Endothelial cell of umbilical vein (primary cell): ENCODE results near the gene PLXDC1.

Experiments
- CTCF ChIP-seq, 2 donors: IDR thresholded peaks; 1 replicate in 1 of 2; 2 replicates in 1 of 2; pipeline ENCODE4 v1.5.1; 2011; ENCODE audit warnings: low read length in 2 of 2, mild to moderate bottlenecking in 2 of 2, moderate library complexity in 2 of 2, control low read depth in 1 of 2, inconsistent platforms in 1 of 2, low read depth in 1 of 2; ENCODE audit not compliant: insufficient read depth in 1 of 2; ENCODE audit errors: extremely low read depth in 1 of 2
- POLR2A ChIP-seq: IDR thresholded peaks from 2 replicates; pipeline ENCODE4 v1.6.1; 2012; ENCODE audit warnings: low read depth, mild to moderate bottlenecking, control low read depth, low read length
- POLR2AphosphoS5 ChIP-seq: IDR thresholded peaks from 2 replicates; pipeline ENCODE4 v1.6.1; 2012; ENCODE audit warnings: low read depth, mild to moderate bottlenecking, control low read depth, low read length, moderate library complexity; ENCODE audit not compliant: insufficient read depth

- no peak for TF ChIP-seq POLR2A
- TF ChIP-seq POLR2AphosphoS5: no peak
- no peak for TF ChIP-seq CTCF (IDR thresholded peaks at IDR 0.05; ENCODE audit: extremely low read depth in 1 of 2, insufficient read depth in 1 of 2, low read depth in 1 of 2, low read length in 2 of 2)
These were observed 5.2 kb downstream of the PLXDC1 start for GRCh38 chr17:39146273-39146672.
